ENCODE results near the gene HSPB6. TPM values are rescaled to one million over a fixed set of nuclear protein-coding genes. Genes with fewer than 3 reads are reported as not detected.

The HSPB6 gene
- total RNA-seq, 1 donor = 297 TPM

GRCh38 chr19:35754370-35755130, 2.3 kb downstream of the HSPB6 start:
- peak; percentile 31 for DNase-seq (ENCODE audit: low read depth)
- H3K4me3 ChIP-seq (ENCODE audit: low read depth, low read length) = peak overlapping the region; percentile 91
- no peak for TF ChIP-seq CTCF (IDR thresholded peaks at IDR 0.05; ENCODE audit: insufficient read depth, low read length)

GRCh38 chr19:35753634-35754369, 3.0 kb downstream of the HSPB6 start:
- no peak for TF ChIP-seq CTCF (IDR thresholded peaks at IDR 0.05; ENCODE audit: insufficient read depth, low read length)
- DNase-seq (ENCODE audit: low read depth) = peak; percentile 41
- no peak overlapping the region for H3K4me3 ChIP-seq (ENCODE audit: low read depth, low read length)

- peak; percentile 24 for DNase-seq (ENCODE audit: low read depth)
- no peak for TF ChIP-seq CTCF (IDR thresholded peaks at IDR 0.05; ENCODE audit: insufficient read depth, low read length)
- H3K4me3 ChIP-seq (ENCODE audit: low read depth, low read length) = no peak overlapping the region
Measured at GRCh38 chr19:35752746-35753350, 4.0 kb downstream of the HSPB6 start.

- peak; percentile 24 for DNase-seq (ENCODE audit: low read depth)
- no peak overlapping the region for H3K4me3 ChIP-seq (ENCODE audit: low read depth, low read length)
- no peak for TF ChIP-seq CTCF (IDR thresholded peaks at IDR 0.05; ENCODE audit: insufficient read depth, low read length)
Measured at GRCh38 chr19:35751839-35752745, 4.7 kb downstream of the HSPB6 start.

GRCh38 chr19:35750167-35750566, 6.7 kb downstream of the HSPB6 start:
- no peak for DNase-seq (ENCODE audit: low read depth)
- H3K4me3 ChIP-seq (ENCODE audit: low read depth, low read length) = no peak overlapping the region
- no peak for TF ChIP-seq CTCF (IDR thresholded peaks at IDR 0.05; ENCODE audit: insufficient read depth, low read length)
